Raji (cell line): Measurements from ENCODE around the gene PTPRD.

Experiments used
- POLR2A ChIP-seq: IDR thresholded peaks from 2 replicates; pipeline ENCODE4 v1.6.1; 2011; ENCODE audit warnings: low read depth, low read length, control low read depth; ENCODE audit not compliant: insufficient read depth

The PTPRD gene

DNA sequence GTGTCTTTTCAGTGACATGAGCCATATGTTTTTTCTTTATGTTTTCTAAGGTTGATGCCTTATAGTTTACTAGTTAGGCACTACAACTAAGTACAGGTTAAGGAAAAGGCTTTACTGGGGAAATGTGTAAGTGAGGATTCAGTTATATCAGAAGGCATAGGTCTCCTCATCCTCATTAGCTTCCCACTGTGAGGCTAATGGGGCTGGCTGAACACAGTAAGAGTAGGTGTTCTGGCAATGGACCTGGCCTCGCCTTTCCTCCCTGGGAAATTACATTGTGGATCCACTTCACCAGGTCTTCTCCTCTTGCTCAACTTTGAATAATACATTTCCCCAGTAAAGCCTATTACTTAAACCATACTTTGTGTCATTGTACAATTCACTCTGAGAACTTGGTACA is 225.5 kb downstream of the PTPRD start:
- no peak for TF ChIP-seq POLR2A

DNA sequence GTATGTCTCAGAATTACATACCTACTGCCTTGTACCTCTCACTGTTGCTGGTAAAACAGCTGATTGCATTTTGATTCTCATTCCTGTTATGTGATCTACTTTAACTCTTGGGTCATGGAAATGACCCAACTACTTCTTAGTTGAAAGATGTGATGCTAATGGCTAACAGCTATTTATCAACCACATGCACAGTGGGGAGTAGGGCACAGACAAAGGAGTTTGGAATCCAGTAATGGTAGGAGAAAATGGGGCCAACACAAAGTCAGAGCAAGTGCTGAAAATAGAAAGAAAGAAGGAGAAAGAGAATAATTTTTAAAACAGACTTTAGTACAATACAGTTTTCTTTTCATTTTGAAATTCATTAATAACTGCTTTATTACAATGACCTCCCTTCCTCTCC is 241.0 kb downstream of the PTPRD start:
- no peak for TF ChIP-seq POLR2A

DNA sequence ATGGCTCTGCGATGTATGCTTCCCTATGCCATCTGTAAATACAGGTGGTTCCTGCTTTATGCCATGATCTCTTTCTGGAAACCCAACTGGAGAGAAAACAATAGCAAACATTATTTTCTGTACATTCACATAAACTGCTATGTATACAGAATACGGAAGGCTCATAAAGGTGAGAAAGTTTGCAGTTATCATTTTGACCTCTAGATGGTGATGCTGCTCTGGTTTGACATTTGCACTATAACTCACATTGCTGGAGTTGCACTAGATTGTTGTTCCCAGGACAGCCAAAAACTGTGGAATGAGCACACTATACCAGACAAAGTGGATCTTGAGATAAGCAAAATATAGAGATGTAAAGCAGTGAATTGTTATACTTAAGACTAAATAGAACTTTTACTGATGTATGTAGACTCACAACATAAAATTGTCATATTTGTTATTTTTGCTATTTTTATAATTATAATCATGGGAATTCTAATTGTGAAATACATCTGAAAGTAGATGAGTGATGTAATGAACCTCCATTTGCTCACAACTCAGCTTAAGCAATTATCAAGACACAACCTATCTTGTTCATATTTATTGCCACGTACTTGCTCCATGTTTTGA is 246.5 kb downstream of the PTPRD start:
- no peak for TF ChIP-seq POLR2A

DNA sequence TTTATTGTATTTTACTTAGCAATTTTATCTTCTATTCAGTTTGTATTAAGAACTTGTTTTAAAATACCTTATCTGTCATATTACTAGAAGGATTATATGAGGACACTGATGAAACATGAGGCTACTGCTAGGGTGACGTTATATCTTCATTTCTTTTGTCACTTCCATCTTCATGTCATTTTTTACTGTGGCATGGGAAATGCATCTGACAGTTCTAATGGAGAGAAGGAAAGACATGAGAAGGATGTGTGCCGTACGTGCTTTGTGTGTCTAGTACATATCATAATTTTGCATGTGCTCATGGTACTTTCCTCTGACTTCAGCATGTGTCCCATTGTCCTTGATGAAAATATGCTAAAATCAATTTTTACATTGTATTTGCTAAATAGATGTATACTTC is 258.2 kb downstream of the PTPRD start:
- no peak for TF ChIP-seq POLR2A

DNA sequence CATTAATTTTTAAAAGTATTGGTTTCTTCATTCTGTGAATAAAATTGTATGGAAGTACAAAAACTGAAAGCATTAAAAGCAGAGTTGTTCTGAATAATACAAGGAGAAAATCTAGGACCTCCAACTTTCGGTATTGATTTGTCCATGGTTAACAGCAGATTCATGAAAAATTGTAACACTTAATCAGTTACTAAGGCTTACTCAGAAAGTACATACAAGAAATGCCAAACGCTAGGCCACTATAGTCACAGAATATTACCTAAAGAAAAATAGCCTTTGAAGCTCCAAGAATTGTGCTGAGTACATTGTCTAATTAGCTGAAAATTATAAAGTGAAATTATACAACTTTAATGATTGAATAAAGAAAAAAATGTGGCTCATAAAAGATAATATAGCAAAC is 271.7 kb downstream of the PTPRD start:
- no peak for TF ChIP-seq POLR2A

DNA sequence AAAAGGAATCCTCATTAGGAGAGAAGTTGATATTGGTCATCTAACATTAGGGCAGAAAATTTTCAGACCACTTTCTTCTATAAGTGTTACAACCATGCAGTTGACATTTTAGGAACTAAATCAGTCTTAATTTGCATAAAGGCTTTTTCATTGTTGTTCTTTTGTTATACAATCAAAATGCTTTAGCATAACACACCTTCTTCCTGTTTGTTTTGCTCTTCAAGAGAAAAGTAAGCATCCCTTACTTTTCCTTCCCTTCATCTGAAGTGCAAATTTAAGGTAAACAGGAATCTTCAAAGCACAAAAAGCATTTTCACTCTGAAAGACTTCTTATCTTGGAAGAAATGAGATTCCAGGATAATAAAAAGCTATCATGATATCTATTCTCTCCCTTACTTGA is 273.6 kb downstream of the PTPRD start:
- TF ChIP-seq POLR2A = no peak

DNA sequence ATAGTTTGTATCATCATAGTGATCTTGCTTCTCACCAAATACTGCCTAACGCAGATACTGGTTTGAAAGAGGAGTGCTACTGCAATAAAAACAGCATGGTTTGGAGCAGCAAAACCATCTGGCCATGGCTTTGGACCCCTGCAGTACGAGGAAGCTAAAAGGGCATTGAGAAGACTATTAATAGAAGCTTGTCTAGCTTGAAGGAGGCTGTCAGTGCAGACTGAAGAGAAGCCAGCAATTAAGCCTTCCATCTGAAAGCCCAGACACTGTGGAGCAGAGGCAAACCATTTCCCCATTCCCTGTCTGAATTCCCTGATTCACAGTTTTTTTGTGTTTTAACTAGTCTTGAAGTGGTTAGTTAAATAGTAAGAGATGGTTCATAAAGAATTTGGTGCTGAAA is 281.6 kb downstream of the PTPRD start:
- no peak for TF ChIP-seq POLR2A

DNA sequence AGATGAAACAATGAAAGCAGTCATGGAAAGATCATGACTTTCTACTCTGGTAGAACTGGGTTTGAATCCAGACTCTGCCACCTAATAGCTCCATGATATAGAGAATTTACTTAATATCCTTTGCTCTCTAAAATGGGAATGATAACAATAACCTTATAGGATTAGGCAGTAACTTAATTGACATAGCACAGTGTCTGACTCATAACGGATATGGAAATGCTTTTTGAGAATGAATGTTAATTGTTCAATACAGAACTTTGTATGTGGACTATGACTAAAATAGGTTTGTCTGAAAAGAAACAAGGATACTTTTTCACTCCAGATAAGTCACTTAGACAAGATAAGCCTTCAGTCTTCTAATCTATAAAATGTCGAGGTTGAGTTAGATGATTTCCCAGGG is 330.7 kb downstream of the PTPRD start:
- no peak for TF ChIP-seq POLR2A

DNA sequence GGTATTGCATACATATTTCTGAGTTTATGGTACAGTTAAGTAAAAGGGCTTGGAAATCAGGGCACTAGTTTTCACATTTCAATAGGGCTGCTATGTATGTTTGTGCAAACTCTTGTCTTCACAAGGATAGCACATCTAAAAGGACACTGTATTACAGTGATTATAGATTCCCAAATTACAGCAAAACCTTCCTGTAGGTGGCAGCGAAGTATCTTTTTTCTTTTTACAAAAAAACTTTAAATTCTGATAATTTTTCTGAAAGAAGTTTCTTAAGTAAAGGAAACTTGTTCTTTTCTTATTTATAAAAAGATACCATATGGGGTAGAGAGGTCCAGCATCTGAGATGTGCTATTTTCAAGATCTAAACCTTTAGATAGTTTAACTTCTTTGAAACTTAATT is 337.8 kb downstream of the PTPRD start:
- TF ChIP-seq POLR2A = no peak

DNA sequence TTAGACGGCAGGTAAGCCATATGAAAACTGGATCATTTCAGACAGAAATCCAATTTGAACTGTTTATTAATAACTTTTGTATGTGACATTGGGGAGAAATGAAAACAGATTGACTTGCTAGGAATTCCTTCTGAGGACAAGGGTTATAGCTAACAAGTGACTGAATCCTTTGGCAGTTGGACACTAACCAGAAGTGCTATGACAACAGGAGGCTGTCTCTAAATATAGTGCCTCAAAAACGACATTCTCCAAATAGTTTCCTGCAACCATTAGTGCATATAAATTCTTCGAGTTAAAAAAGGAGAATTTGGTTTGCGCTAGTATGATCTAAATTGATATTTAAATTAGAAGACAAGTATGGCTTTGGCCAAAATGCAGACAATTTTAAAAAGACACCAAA is 338.6 kb downstream of the PTPRD start:
- TF ChIP-seq POLR2A = no peak

DNA sequence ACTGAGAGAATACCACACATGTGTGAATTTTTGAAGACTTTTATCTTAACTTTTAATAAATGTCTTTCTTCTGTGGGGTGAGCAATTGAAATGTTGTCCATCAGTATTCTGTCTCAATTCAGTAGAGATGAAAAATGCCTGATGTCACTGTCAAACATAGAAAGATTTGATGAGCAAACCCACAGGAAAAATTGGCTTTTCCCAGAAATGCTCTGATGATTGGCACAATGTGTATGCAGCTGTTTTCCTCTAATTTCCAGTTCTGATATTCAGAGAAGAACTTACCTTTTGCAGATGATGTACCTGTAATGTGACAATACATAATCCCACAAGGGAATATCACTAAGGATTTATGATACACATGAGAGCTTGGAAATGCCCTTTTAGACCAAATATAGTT is 340.0 kb downstream of the PTPRD start:
- TF ChIP-seq POLR2A = no peak

DNA sequence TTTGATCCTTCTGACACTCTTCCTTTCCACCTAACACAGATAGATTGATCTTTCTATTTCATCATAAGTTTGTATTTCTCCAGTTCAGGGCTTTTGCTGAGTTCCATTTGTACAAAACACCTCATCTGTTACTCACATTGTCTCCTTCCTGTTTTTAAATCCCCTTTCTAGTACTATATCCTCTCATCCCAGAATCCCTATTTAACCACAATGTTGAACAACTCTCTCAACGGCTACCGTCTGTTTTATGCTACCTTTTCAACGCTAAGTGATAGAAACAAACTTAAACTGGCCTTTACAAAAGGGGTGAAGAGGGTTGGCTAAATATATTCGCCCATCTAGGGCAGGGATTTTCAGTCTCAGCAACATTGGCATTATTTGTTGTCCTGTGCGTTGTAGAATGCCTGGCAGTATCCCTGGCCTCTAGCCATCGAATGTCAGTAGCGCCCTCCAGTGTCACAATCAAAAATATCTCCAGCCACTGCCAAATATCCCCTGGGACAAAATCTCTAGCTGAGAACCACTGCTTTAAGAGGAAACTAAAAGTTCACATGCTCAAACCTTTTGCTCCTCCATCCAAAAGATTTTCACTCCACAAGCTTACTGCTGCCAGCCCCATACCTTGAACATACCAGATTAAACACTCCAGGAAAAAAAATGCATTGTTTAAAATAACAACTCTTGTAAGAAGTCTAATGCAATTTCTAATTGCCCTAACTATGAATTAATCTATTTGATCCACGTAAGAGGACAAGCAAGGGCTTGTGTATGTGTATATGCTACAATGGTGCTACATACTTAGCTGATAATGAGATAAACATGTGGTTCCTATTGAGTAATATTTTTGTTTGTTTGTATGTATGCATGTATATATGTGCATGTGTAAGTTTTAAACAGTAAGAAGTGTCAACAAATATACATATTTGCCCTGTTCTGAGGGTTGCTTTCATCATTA is 344.0 kb downstream of the PTPRD start:
- no peak for TF ChIP-seq POLR2A

DNA sequence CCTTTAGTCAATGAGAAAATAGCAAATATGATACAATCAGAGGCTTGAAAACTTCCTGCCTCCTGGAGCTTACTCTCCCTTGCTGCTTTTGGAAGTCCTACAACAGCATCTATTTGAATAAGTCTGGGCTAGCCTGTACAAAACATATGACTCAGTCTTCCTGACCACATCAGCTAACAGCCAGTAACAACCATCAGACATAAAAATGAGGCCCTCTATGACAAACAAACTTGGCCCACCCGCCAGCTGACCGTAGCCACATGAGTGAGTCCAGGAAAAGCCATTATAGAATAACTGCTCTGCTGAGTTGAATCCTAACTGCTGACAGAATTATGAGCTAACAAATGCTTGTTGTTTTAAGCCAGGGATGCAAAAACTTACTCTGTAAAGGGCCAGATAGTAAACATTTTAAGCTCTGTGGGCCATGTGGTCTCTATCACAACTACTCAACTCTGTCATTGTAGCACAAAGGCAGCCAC is 347.6 kb downstream of the PTPRD start:
- TF ChIP-seq POLR2A = no peak

DNA sequence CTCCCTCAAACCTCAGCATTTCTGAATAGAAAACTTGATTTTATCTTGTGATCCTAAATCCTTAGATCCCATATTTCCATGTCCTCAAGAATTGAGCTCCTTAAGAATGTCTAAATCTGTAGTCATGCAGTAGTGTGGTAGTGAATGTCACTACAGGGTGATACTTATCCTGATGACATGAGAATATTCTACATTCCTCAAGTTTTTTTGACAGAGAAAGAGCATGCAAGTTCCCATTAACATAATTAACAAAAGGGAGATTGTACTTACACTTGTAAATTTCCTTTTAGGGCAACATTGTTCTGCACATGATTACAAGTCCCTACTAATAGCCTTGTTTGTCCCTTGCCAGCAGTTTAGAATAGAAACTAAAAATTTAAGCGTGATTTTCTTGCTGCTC is 352.3 kb downstream of the PTPRD start:
- no peak for TF ChIP-seq POLR2A

DNA sequence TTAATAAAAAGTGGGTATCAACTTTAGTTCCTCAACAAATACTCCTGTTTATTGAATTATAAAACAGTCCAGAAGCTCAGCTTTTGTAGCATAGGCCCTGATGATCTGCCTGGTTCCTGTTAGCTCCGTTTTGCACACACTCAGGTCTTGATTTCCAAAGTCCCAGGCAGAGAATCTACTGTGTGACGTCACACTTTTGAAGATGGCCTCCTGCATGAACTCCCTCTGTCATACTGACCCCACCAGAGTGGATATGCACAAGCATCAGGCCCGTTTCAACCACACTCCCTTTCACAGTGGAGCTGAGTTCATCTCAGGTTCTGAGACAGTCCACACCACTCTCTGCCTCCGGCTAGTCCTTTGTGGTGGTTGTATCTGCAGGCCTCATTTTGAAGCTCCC is 353.1 kb downstream of the PTPRD start:
- TF ChIP-seq POLR2A = no peak

DNA sequence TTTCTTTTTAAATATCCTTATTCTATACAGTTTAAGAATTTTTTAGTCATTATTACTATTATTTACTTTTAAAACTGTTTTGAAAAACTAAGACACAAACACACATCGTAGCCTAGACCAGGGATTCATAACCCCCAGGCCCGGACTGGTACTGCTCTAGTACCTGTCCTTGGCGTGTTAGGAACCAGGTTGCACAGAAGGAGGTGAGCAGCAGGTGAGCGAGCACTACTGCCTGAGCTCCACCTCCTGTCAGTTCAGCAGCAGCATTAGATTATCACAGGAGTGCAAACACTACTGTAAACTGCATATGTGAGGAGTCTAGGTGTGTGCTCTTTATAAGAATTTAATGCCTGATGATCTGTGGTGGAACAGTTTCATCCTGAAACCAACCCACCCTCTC is 357.0 kb downstream of the PTPRD start:
- TF ChIP-seq POLR2A = no peak
